Measurements from ENCODE around the gene USP3.

Gene USP3

DNA sequence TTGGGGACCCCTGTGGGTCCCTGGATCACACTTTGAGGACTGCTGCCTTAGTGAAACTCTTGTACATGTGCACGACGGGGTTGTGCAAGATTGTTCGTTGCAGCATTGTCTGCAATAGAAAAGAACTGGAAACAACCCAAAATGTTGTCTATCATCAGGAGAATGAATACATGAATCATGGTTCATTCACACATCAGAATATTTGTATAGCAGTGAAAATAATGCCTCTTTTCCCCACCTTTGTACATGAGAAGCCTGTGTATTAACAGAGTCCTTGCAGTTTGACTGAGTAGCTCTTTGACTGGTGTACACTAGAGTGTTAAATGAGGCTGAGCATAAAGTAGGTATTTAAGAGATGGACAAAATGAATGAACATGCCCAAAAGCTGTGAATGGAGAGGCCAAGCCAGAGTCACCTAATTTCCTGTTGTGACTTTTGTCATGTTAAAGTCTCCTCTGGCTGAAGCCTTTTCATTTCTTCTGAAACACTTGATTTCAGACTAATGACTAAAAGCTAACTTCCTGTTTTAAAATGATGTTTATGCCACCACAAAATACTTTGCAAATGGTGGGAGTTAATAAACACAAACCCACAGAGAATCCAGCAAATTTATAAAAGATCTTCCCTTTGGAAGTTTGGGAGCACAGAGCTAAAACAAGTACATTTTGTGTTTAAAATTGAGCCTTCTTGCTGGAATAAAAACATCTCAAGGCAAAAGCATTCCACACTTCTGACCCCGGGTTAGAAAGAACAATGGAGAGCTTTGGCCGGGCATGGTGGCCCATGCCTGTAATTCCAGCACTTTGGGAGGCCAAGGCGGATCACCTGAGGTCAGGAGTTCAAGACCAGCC is 20.6 kb upstream of the USP3 start:
- no peak for TF ChIP-seq POLR2AphosphoS5 (IDR thresholded peaks at IDR 0.05; ENCODE audit: low read depth, low read length)
- no peak for TF ChIP-seq FOXP2 (optimal IDR thresholded peaks at IDR 0.05; ENCODE audit: borderline replicate concordance, extremely low read depth, extremely low read length, insufficient read depth)
- no peak for TF ChIP-seq SIN3A (IDR thresholded peaks at IDR 0.05; ENCODE audit: borderline replicate concordance, insufficient read depth, low read length)
- TF ChIP-seq TAF1 (IDR thresholded peaks at IDR 0.05; ENCODE audit: borderline replicate concordance, insufficient read depth, low read length): no peak
- TF ChIP-seq, protein P1, sequence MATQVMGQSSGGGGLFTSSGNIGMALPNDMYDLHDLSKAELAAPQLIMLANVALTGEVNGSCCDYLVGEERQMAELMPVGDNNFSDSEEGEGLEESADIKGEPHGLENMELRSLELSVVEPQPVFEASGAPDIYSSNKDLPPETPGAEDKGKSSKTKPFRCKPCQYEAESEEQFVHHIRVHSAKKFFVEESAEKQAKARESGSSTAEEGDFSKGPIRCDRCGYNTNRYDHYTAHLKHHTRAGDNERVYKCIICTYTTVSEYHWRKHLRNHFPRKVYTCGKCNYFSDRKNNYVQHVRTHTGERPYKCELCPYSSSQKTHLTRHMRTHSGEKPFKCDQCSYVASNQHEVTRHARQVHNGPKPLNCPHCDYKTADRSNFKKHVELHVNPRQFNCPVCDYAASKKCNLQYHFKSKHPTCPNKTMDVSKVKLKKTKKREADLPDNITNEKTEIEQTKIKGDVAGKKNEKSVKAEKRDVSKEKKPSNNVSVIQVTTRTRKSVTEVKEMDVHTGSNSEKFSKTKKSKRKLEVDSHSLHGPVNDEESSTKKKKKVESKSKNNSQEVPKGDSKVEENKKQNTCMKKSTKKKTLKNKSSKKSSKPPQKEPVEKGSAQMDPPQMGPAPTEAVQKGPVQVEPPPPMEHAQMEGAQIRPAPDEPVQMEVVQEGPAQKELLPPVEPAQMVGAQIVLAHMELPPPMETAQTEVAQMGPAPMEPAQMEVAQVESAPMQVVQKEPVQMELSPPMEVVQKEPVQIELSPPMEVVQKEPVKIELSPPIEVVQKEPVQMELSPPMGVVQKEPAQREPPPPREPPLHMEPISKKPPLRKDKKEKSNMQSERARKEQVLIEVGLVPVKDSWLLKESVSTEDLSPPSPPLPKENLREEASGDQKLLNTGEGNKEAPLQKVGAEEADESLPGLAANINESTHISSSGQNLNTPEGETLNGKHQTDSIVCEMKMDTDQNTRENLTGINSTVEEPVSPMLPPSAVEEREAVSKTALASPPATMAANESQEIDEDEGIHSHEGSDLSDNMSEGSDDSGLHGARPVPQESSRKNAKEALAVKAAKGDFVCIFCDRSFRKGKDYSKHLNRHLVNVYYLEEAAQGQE (IDR thresholded peaks at IDR 0.05; ENCODE audit: insufficient read depth in 1 of 2, low read depth in 2 of 2, low read length in 2 of 2): no peak

DNA sequence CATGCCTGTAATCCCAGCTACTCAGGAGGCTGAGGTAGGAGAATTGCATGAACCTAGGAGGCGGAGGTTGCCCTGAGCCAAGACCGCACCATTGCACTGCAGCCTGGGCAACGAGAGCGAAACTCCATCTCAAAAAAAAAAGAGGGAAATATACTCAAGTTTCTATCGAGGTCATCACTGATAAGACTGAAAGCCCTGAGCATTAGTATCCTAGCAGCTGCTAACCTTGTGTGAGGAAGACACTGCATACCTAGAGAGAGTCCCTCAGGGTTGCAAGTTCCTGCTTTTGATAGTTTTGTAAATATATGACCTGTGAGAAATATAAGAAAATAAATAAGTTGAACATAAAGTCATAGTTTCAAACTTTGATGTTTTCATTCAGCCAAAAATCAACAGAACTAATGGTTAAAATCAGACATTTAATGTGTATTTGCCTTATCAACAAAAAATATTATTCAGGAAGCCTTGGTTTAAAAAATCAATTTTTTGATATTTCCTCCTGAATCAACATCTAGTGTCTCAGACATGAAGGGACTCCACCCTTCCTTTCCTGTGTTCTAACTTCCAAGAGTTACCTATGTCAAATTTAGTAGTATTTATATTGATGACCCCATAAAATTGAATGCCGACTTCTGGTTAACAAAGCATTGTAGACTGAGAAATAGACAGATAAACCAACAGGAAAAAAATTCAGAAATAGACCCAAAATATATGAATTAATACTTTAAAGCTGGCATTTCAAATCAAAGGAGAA is 19.8 kb upstream of the USP3 start:
- TF ChIP-seq SIN3A (IDR thresholded peaks at IDR 0.05; ENCODE audit: borderline replicate concordance, insufficient read depth, low read length) (no peak), FOXP2 (optimal IDR thresholded peaks at IDR 0.05; ENCODE audit: borderline replicate concordance, extremely low read depth, extremely low read length, insufficient read depth) (no peak), POLR2AphosphoS5 (IDR thresholded peaks at IDR 0.05; ENCODE audit: low read depth, low read length) (no peak), TAF1 (IDR thresholded peaks at IDR 0.05; ENCODE audit: borderline replicate concordance, insufficient read depth, low read length) (no peak)
- TF ChIP-seq, protein P1 (IDR thresholded peaks at IDR 0.05; ENCODE audit: insufficient read depth in 1 of 2, low read depth in 2 of 2, low read length in 2 of 2): no peak

DNA sequence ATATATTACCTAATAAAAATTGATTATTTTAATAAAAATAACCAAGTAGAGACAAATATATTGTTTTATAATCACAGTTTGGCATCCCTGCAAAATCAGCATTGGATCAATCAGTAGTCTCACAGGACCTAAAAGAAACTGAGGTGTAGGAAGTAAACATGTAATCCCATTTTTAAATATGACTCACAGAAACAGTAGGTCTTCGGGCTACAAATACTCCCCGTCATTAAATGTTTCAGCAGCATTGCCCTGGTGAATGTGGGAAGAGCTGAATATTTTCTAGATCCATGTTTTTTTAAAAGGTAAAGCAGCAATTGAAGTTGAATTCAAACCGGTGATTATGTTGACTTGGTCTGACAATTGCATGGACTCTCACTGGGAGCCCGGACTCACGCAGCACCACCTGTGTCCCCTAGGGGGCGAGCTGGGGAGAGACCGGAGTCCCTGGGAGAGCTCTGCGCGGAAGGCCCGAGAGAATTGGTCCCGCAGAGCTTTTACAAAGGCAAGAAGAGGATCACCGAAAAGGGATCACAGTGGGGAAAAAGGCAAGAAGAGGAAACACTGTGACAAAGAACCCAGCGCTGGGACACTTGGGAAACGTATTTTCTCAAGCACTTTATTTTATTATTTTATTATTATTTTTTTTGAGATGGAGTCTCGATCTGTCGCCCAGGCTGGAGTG is 17.2 kb upstream of the USP3 start:
- no peak for TF ChIP-seq TAF1 (IDR thresholded peaks at IDR 0.05; ENCODE audit: borderline replicate concordance, insufficient read depth, low read length)
- TF ChIP-seq FOXP2 (optimal IDR thresholded peaks at IDR 0.05; ENCODE audit: borderline replicate concordance, extremely low read depth, extremely low read length, insufficient read depth): peak; percentile 76

DNA sequence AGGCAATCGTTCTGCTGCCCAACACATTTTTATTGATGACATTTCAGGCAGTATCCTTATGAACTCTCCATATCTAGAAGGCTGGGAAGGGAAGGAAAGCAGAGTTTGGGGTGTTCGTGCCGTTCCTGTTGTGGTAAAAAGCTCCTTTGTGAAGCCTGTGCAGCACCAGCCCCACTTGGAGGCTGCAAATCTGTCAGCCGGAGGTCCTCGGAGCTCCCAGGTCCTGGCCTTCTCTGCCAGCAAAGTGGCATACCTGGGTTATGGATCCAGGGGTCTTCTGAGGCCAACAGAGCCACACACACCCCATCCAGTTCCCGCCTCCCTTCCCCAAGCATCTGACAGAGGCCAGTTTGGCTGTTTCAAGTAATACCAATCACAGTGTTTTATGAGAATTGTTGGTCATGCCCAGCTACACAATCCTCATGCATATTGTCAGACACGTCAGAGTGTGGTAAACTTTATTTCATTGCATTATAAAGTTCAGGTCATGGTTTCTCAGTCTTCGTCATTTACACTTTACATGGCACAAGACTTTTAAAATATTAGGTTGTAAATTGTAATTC is 15.9 kb upstream of the USP3 start:
- TF ChIP-seq, protein P1 (IDR thresholded peaks at IDR 0.05; ENCODE audit: insufficient read depth in 1 of 2, low read depth in 2 of 2, low read length in 2 of 2): no peak
- no peak for TF ChIP-seq FOXP2 (optimal IDR thresholded peaks at IDR 0.05; ENCODE audit: borderline replicate concordance, extremely low read depth, extremely low read length, insufficient read depth)
- TF ChIP-seq SIN3A (IDR thresholded peaks at IDR 0.05; ENCODE audit: borderline replicate concordance, insufficient read depth, low read length): no peak
- no peak for TF ChIP-seq POLR2AphosphoS5 (IDR thresholded peaks at IDR 0.05; ENCODE audit: low read depth, low read length)
- no peak for TF ChIP-seq TAF1 (IDR thresholded peaks at IDR 0.05; ENCODE audit: borderline replicate concordance, insufficient read depth, low read length)

DNA sequence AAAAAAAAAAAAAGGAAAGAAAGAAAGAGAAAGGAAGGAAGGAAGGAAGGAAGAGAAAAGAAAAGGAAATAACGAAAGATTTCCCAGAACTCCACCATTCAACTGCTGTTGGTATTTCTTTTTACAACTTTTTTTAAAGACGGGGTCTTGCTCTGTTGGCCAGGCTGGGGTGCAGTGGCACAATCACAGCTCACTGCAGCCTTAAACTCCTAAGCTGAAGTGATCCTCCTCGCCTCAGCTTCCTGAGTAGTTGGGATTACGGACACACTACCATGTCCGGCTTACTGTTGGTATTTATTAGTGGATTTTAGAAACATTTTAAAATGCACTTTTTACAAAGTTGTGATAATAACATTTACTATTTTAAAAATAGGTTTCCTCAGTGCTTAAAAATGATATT is 15.0 kb upstream of the USP3 start:
- TF ChIP-seq POLR2AphosphoS5 (IDR thresholded peaks at IDR 0.05; ENCODE audit: low read depth, low read length) (no peak), TAF1 (IDR thresholded peaks at IDR 0.05; ENCODE audit: borderline replicate concordance, insufficient read depth, low read length) (no peak), SIN3A (IDR thresholded peaks at IDR 0.05; ENCODE audit: borderline replicate concordance, insufficient read depth, low read length) (no peak), FOXP2 (optimal IDR thresholded peaks at IDR 0.05; ENCODE audit: borderline replicate concordance, extremely low read depth, extremely low read length, insufficient read depth) (no peak)
- TF ChIP-seq, protein P1 (IDR thresholded peaks at IDR 0.05; ENCODE audit: insufficient read depth in 1 of 2, low read depth in 2 of 2, low read length in 2 of 2): no peak

Measured in PFSK-1 (cell line).